Transverse colon (tissue), 4 donors: Measurements from ENCODE around the gene TSR3. TPM values are rescaled to one million over a fixed set of nuclear protein-coding genes. Genes with fewer than 3 reads are reported as not detected.
A peak's percentile ranks its signal among the peaks of the same experiment; 100 is the strongest.
"Not testable (repeated sequence)": the region's sequence is repeated elsewhere in the genome, so short reads cannot be mapped to it uniquely, and the experiment has no call there.

Experiments
- DNase-seq: peaks from one replicate; pipeline ENCODE4 v3.0.0-alpha.2; 2019
- H3K27ac ChIP-seq, 4 donors: fragments of 200-600 bp; sonication (generic); 2 replicates each; pipeline ENCODE4 v1.5.1; 2016 to 2018; ENCODE audit warnings: inconsistent platforms in 4 of 4
- H3K27me3 ChIP-seq: fragments of 200-600 bp; sonication (generic); 2 replicates; pipeline ENCODE4 v1.5.1; 2017; ENCODE audit warnings: inconsistent platforms
- H3K36me3 ChIP-seq, 4 donors: fragments of 200-600 bp; sonication (generic); 2 replicates each; pipeline ENCODE4 v1.5.1; 2017 to 2019; ENCODE audit warnings: inconsistent platforms in 4 of 4
- H3K4me1 ChIP-seq, 4 donors: fragments of 200-600 bp; sonication (generic); 2 replicates each; pipeline ENCODE4 v1.5.1; 2017 to 2020; ENCODE audit warnings: inconsistent platforms in 4 of 4
- H3K4me3 ChIP-seq, 4 donors: fragments of 200-600 bp; sonication (generic); 1 replicate in 1 of 4; 2 replicates in 3 of 4; pipeline versions ENCODE4 v1.5.1 to v1.6.1; 2017 to 2019; ENCODE audit warnings: inconsistent platforms in 4 of 4
- H3K9me3 ChIP-seq, 2 donors: fragments of 200-600 bp; sonication (generic); 2 replicates each; pipeline ENCODE4 v1.5.1; 2017 to 2019; ENCODE audit warnings: inconsistent platforms in 2 of 2
- EP300 ChIP-seq: sonication (generic); formaldehyde crosslinking; IDR thresholded peaks from one replicate; pipeline ENCODE4 v1.6.1; 2017; ENCODE audit warnings: antibody characterized with exemption, low read depth
- POLR2A ChIP-seq: fragments of 450-650 bp; IDR thresholded peaks from one replicate; pipeline ENCODE4 v1.6.1; 2016; ENCODE audit warnings: antibody characterized with exemption, mild to moderate bottlenecking, moderate library complexity
- POLR2AphosphoS5 ChIP-seq, 3 donors: sonication (generic); formaldehyde crosslinking; IDR thresholded peaks; one replicate each; pipeline ENCODE4 v1.6.1; 2016; ENCODE audit warnings: antibody characterized with exemption in 3 of 3
- WGBS, 2 donors: methylation state at CpG; one replicate each; pipeline ENCODE4 v1.1.5; 2018; ENCODE audit warnings: low coverage in 1 of 2; 5-methylcytosine and 5-hydroxymethylcytosine counted together
- in situ Hi-C, 4 donors: fragments of 200-750 bp; cut with MboI; loops; one replicate each; pipeline versions ENCODE4 v1.15.0 to v1.15.1; 2017; ENCODE audit warnings: low sequenced_read_pairs in 3 of 4, low pct_ligation_motif_present in 1 of 4, low pct_unique_long_range_greater_than_20kb in 1 of 4
- intact Hi-C: fragments of 100-400 bp; cut with DNase I; formaldehyde crosslinking; loops from one replicate; pipeline ENCODE4 v1.15.1; 2023; ENCODE audit warnings: low total_unique reads
- total RNA-seq, 4 donors: library from RNA; depleted of rRNA; stranded (reverse); fragments of >200 nt; gene quantifications; one replicate each; pipeline ENCODE4 v1.1.0, GENCODE V29; 2016
- TF ChIP-seq, protein P1 (sequence below), 5 experiments: fragments of 200-600 bp in 3 of 5; fragments of 450-650 bp in 2 of 5; sonication (generic) in 3 of 5; IDR thresholded peaks; 1 replicate in 2 of 5; 2 replicates in 3 of 5; pipeline ENCODE4 v1.5.1; 2016 to 2017; ENCODE audit warnings: antibody characterized with exemption in 5 of 5, inconsistent platforms in 3 of 5, mild to moderate bottlenecking in 2 of 5, moderate library complexity in 1 of 5

Gene TSR3
- total RNA-seq, 4 donors from 2014 or later: 56.4 to 135 (median 75.3) TPM

DNA sequence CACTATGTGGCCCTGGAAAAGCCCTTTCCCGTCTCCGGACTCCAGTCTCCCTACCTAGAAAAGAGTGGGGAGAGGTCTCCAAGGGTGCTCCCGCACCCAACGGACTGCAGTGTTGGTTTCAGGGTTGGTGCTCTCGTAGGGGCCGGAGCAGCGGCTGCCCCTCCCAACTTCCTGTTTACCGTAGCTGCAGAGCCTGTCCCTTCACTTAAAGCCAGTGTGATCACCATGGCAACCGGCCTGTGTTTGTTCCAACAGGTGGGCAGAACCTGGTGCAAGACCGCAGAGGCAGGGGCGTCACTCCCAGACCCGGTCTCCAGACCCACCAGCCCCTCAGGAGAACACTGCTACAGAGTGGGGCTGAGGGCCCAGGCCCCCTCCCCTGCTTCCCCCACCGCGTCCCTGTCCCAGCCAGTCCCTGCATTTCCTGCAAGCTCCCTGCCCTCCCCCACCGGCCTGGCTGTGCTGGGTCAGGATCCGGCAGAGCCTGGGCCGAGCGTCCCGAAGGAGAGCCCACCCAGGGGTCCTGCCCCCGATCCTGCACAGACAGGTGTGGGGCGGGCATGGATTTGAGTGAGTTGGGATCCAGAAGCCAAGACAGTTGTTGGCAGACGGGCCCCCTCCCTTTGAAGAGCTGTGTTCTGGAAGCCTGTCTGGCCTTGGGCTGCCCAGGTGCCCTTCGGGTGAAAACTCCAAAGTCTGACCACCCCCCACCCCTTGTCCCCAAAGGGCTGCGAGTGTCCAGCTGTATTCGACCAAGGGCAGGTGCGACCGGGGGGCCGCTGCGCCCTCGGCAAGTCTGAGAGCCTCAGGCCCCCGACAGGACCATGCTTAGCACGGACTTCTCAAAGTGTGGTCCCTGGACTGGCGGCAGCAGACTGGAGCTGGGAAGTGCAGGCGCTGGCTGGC, 19.7 kb downstream of the TSR3 start:
- H3K4me3 ChIP-seq: peak overlapping the region in 3 of 4 donors; percentile 4 to 49 (median 9)
- no peaks in the 10 kb centered on the region for H3K9me3 ChIP-seq
- H3K27ac ChIP-seq: peak overlapping the region; percentile 45 to 70 (median 59)
- no peaks in the 10 kb centered on the region for H3K36me3 ChIP-seq
- peak; percentile 88 for DNase-seq
- WGBS, 2 donors: 0 to 5% methylated on average over 2 to 33 of the region's 34 CpGs
- in situ Hi-C loops: no loop called here
- TF ChIP-seq POLR2A (peak; percentile 33), EP300 (no peak), POLR2AphosphoS5 (IDR thresholded peaks at IDR 0.05) (peak in 2 of 3 donors; percentile 33 to 49)
- TF ChIP-seq, protein P1, sequence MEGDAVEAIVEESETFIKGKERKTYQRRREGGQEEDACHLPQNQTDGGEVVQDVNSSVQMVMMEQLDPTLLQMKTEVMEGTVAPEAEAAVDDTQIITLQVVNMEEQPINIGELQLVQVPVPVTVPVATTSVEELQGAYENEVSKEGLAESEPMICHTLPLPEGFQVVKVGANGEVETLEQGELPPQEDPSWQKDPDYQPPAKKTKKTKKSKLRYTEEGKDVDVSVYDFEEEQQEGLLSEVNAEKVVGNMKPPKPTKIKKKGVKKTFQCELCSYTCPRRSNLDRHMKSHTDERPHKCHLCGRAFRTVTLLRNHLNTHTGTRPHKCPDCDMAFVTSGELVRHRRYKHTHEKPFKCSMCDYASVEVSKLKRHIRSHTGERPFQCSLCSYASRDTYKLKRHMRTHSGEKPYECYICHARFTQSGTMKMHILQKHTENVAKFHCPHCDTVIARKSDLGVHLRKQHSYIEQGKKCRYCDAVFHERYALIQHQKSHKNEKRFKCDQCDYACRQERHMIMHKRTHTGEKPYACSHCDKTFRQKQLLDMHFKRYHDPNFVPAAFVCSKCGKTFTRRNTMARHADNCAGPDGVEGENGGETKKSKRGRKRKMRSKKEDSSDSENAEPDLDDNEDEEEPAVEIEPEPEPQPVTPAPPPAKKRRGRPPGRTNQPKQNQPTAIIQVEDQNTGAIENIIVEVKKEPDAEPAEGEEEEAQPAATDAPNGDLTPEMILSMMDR (IDR thresholded peaks at IDR 0.05): no peak
- peaks cover 8 to 34% (median 34%) of the 10 kb centered on the region in 4 donors for H3K4me1 ChIP-seq
- H3K27me3 ChIP-seq: peaks cover 60% of the 10 kb centered on the region
- intact Hi-C loops: no loop called here

- Histone ChIP-seq H3K9me3 (no peaks in the 10 kb centered on the region), H3K4me3 (peak overlapping the region in 3 of 4 donors; percentile 4 to 49 (median 9)), H3K27ac (peak overlapping the region; percentile 32 to 70 (median 59)), H3K27me3 (peaks cover 53% of the 10 kb centered on the region), H3K4me1 (peaks cover 8 to 34% (median 34%) of the 10 kb centered on the region in 4 donors), H3K36me3 (no peaks in the 10 kb centered on the region)
- in situ Hi-C loops: no loop called here
- no peak for DNase-seq
- WGBS, 2 donors: 57% methylated on average over 16 of the region's 22 CpGs; no CpG with 5 or more reads in 1 of the 2 donors
- no peak for TF ChIP-seq POLR2A
- TF ChIP-seq EP300: no peak
- TF ChIP-seq POLR2AphosphoS5 (IDR thresholded peaks at IDR 0.05): no peak
- TF ChIP-seq, protein P1 (IDR thresholded peaks at IDR 0.05): no peak
- intact Hi-C loops: no loop called here
Observed at GRCh38 chr16:1330931-1331711, 20.6 kb downstream of the TSR3 start.

GRCh38 chr16:1330260-1330914, 21.3 kb downstream of the TSR3 start:
- H3K9me3 ChIP-seq: no peaks in the 10 kb centered on the region
- peaks cover 46% of the 10 kb centered on the region for H3K27me3 ChIP-seq
- no peak for DNase-seq
- no peak overlapping the region for H3K27ac ChIP-seq
- in situ Hi-C loops (no loop called here), intact Hi-C loops (no loop called here)
- H3K36me3 ChIP-seq: no peaks in the 10 kb centered on the region
- peaks cover 8 to 34% (median 34%) of the 10 kb centered on the region in 4 donors for H3K4me1 ChIP-seq
- TF ChIP-seq, protein P1 (IDR thresholded peaks at IDR 0.05): peak in 4 of 5 experiments; percentile 28 to 36 (median 31)
- no peak for TF ChIP-seq POLR2A
- TF ChIP-seq POLR2AphosphoS5 (IDR thresholded peaks at IDR 0.05): no peak
- TF ChIP-seq EP300: no peak
- 90% methylated on average over 13 of the region's 17 CpGs; no CpG with 5 or more reads in 1 of the 2 donors for WGBS, 2 donors
- no peak overlapping the region for H3K4me3 ChIP-seq

GRCh38 chr16:1328961-1329360, 22.7 kb downstream of the TSR3 start:
- DNase-seq, H3K27ac ChIP-seq, H3K9me3 ChIP-seq, H3K4me3 ChIP-seq, in situ Hi-C loops, intact Hi-C loops: not testable (repeated sequence)
- WGBS, 2 donors: 84 to 86% methylated on average over 4 to 10 of the region's 10 CpGs
- H3K27me3 ChIP-seq: peaks cover 32% of the 10 kb centered on the region
- H3K4me1 ChIP-seq: peaks cover 3 to 29% (median 29%) of the 10 kb centered on the region in 4 donors
- H3K36me3 ChIP-seq: peaks cover 0 to 12% (median 3%) of the 10 kb centered on the region in 4 donors

DNA sequence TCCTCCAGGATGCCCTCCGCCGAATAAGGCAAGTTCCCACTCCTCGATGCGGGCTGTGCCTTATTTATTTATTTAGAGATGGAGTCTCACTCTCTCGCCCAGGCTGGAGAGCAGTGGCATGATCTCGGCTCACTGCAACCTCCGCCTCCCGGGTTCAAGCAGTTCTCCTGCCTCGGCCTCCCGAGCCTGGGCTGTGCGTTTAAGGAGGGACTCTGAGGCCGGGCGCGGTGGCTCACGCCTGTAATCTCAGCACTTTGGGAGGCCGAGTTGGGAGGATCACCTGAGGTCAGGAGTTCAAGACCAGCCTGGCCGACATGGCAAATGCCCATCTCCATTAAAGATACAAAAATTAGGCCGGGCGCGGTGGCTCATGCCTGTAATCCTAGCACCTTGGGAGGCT, 23.5 kb downstream of the TSR3 start:
- Histone ChIP-seq H3K27me3 (peaks cover 23% of the 10 kb centered on the region), H3K4me1 (peaks cover 3 to 22% (median 21%) of the 10 kb centered on the region in 4 donors), H3K36me3 (peaks cover 0 to 18% (median 5%) of the 10 kb centered on the region in 4 donors)
- H3K9me3 ChIP-seq, H3K4me3 ChIP-seq, intact Hi-C loops, DNase-seq, in situ Hi-C loops, H3K27ac ChIP-seq: not testable (repeated sequence)
- 91% methylated on average over 20 of the region's 20 CpGs; no CpG with 5 or more reads in 1 of the 2 donors for WGBS, 2 donors
